Measurements from ENCODE around the gene ZNF750. TPM values are rescaled to one million over a fixed set of nuclear protein-coding genes. Genes with fewer than 3 reads are reported as not detected.

The ZNF750 gene
- total and polyA plus RNA-seq, 4 donors = 0.02 to 0.08 TPM; not detected in 2

- WGBS = 95% methylated on average over 41 of the region's 41 CpGs
- no peak for TF ChIP-seq FOXA1 (IDR thresholded peaks at IDR 0.05)
- TF ChIP-seq RXRA (IDR thresholded peaks at IDR 0.05) = no peak
- no peak for TF ChIP-seq ZBTB33 (IDR thresholded peaks at IDR 0.05)
- TF ChIP-seq TAF1 (conservative IDR thresholded peaks at IDR 0.05) = no peak
- no peak for TF ChIP-seq FOXA2 (IDR thresholded peaks at IDR 0.05)
- Histone ChIP-seq H3K27ac (ENCODE audit: low read depth in 1 of 2, low read length in 2 of 2) (no peak overlapping the region), H3K9me3 (ENCODE audit: control insufficient read depth in 4 of 4, low read length in 3 of 4) (no peaks in the 10 kb centered on the region), H3K4me1 (ENCODE audit: control insufficient read depth in 4 of 4, insufficient read depth in 4 of 4, low read length in 3 of 4) (peaks cover 0 to 2% (median 0%) of the 10 kb centered on the region in 4 donors), H3K9ac (ENCODE audit: low read depth in 1 of 2, low read length in 2 of 2) (no peak overlapping the region), H3K36me3 (ENCODE audit: control insufficient read depth in 4 of 4, insufficient read depth in 3 of 4, low read depth in 1 of 4, low read length in 3 of 4) (peaks cover 4 to 15% (median 10%) of the 10 kb centered on the region in 4 donors), H3K4me3 (ENCODE audit: low read depth in 1 of 3, low read length in 3 of 3) (no peak overlapping the region), H3K27me3 (ENCODE audit: control insufficient read depth in 4 of 4, insufficient read depth in 4 of 4, low read length in 3 of 4) (no peaks in the 10 kb centered on the region)
- no peak for DNase-seq (ENCODE audit: low spot score)
These were observed 32.1 kb upstream of the ZNF750 start for GRCh38 chr17:82871776-82872561.

DNA sequence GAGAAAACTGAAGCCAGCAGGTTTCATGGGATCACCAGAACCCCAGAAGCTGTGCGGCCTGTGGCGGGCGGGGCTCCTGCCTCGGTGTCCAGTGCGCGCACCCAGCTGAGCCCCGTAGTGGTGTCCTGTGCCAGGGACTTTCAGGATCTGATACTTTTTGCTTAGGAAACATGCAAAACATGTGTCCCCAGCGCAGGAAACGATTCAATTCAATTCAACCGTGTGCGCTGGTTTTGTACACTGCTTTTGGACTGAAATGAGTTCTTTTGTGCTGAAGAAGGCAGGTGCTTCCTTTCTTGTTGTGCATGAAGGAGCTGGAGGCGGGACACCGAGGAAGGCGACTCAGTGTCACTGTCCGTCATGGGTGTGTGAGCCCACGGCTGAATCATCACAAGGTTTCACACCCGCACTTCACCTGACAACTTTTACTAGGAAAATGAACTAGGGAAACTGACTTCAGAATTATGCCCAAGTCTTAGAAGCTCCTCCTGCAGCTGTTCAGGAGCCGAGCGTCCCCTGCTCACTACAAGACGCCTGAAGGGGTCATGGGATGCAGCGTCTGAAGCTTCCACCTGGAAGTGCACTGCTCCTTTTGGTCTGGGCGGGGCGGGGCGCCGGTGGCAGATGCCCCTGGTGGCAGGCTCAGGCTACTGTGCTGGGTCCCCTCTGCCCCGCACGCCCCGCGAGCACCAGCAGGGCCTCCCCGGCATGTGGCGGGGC lies 31.4 kb upstream of the ZNF750 start:
- Histone ChIP-seq H3K36me3 (ENCODE audit: control insufficient read depth in 4 of 4, insufficient read depth in 3 of 4, low read depth in 1 of 4, low read length in 3 of 4) (peaks cover 4 to 15% (median 10%) of the 10 kb centered on the region in 4 donors), H3K27me3 (ENCODE audit: control insufficient read depth in 4 of 4, insufficient read depth in 4 of 4, low read length in 3 of 4) (no peaks in the 10 kb centered on the region), H3K4me3 (ENCODE audit: low read depth in 1 of 3, low read length in 3 of 3) (no peak overlapping the region), H3K9ac (ENCODE audit: low read depth in 1 of 2, low read length in 2 of 2) (no peak overlapping the region), H3K27ac (ENCODE audit: low read depth in 1 of 2, low read length in 2 of 2) (no peak overlapping the region), H3K9me3 (ENCODE audit: control insufficient read depth in 4 of 4, low read length in 3 of 4) (no peaks in the 10 kb centered on the region), H3K4me1 (ENCODE audit: control insufficient read depth in 4 of 4, insufficient read depth in 4 of 4, low read length in 3 of 4) (peaks cover 0 to 2% (median 0%) of the 10 kb centered on the region in 4 donors)
- TF ChIP-seq RAD21 (IDR thresholded peaks at IDR 0.05) = no peak
- TF ChIP-seq TAF1 (conservative IDR thresholded peaks at IDR 0.05) = no peak
- no peak for TF ChIP-seq FOXA2 (IDR thresholded peaks at IDR 0.05)
- TF ChIP-seq ZBTB33 (IDR thresholded peaks at IDR 0.05) = no peak
- TF ChIP-seq, protein P1, sequence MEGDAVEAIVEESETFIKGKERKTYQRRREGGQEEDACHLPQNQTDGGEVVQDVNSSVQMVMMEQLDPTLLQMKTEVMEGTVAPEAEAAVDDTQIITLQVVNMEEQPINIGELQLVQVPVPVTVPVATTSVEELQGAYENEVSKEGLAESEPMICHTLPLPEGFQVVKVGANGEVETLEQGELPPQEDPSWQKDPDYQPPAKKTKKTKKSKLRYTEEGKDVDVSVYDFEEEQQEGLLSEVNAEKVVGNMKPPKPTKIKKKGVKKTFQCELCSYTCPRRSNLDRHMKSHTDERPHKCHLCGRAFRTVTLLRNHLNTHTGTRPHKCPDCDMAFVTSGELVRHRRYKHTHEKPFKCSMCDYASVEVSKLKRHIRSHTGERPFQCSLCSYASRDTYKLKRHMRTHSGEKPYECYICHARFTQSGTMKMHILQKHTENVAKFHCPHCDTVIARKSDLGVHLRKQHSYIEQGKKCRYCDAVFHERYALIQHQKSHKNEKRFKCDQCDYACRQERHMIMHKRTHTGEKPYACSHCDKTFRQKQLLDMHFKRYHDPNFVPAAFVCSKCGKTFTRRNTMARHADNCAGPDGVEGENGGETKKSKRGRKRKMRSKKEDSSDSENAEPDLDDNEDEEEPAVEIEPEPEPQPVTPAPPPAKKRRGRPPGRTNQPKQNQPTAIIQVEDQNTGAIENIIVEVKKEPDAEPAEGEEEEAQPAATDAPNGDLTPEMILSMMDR (IDR thresholded peaks at IDR 0.05; ENCODE audit: low read depth, low read length, missing input control) = no peak
- TF ChIP-seq, protein P2, sequence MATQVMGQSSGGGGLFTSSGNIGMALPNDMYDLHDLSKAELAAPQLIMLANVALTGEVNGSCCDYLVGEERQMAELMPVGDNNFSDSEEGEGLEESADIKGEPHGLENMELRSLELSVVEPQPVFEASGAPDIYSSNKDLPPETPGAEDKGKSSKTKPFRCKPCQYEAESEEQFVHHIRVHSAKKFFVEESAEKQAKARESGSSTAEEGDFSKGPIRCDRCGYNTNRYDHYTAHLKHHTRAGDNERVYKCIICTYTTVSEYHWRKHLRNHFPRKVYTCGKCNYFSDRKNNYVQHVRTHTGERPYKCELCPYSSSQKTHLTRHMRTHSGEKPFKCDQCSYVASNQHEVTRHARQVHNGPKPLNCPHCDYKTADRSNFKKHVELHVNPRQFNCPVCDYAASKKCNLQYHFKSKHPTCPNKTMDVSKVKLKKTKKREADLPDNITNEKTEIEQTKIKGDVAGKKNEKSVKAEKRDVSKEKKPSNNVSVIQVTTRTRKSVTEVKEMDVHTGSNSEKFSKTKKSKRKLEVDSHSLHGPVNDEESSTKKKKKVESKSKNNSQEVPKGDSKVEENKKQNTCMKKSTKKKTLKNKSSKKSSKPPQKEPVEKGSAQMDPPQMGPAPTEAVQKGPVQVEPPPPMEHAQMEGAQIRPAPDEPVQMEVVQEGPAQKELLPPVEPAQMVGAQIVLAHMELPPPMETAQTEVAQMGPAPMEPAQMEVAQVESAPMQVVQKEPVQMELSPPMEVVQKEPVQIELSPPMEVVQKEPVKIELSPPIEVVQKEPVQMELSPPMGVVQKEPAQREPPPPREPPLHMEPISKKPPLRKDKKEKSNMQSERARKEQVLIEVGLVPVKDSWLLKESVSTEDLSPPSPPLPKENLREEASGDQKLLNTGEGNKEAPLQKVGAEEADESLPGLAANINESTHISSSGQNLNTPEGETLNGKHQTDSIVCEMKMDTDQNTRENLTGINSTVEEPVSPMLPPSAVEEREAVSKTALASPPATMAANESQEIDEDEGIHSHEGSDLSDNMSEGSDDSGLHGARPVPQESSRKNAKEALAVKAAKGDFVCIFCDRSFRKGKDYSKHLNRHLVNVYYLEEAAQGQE (IDR thresholded peaks at IDR 0.05) = no peak
- no peak for TF ChIP-seq EGR1 (IDR thresholded peaks at IDR 0.05; ENCODE audit: low read depth in 2 of 2)
- 94% methylated on average over 31 of the region's 31 CpGs for WGBS
- no peak for DNase-seq (ENCODE audit: low spot score)
